HG03066 (cell line): ENCODE measurements around the gene CD47.

Experiments
- ATAC-seq: cut with Tn5 transposase; IDR thresholded peaks from one replicate; pipeline ENCODE4 v1.9.1; 2021; ENCODE audit warnings: low read depth; ENCODE audit not compliant: unreplicated experiment

The CD47 gene

GRCh38 chr3:108090701-108091497, at the start of gene CD47:
TSS of gene CD47 (minus strand) at chr3:108091031. CDS start at chr3:108090908, 123 bp downstream.
- peak; percentile 53 for ATAC-seq

DNA sequence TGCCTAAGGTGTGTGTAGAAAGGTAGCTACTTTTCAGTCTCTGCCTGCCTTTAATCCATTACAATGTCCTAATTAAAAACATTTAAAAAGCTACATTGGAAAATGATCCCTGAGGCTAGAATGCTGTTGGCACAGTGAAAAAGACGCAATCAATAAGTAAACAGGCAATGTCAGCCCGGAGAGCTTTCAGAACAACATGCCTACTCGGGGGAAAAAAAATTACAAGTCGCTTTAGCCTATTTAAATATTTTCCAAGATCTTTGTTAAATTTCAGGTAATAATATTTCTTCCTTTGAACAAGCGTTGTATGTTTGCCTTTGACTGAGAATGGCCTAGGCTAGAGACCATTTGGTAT, 46.6 kb upstream of the CD47 start:
- ATAC-seq, result no peak

DNA sequence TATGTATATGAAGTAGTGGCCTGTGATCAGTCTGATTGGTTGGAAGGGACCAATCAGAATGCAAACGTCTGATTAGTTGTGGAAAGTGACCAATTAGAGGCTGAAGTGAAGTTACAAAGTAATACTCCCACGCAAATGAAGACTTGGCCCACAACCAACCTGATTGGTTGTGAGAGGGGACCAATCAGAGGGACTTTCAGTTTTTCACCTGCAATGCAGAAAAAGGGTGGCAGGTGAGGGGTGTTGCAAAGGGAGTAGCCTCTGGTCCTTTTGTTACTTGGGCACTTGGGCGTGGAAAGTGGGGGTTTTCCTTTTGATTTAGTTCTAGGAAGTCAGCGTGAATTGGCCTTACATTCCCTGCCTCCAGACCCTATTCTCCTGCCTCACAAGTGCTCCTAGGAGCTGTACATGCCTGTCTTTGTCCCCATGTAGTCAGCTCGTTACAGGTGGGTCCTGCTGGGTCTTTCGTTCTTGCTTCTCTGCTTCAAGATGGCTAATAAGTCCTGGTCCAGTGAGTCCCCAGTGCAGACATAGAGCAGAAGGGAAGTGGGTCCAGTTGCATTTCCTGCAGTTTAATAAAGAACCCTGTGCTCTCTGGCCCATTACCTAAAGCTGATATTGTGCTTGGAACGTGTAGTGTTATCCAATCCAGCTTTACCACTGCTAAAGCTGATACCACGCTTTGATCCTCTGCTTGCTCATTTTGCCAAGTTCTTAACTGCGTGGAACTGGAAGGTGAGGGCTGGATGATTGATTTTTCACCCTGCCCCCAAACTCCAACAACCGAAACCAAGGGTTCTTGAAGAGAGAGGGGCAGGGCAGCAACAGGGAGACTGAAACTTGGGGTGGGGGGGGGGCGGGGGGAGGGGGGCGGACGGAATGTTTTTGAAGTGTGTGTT, 46.0 kb upstream of the CD47 start:
- no peak for ATAC-seq

DNA sequence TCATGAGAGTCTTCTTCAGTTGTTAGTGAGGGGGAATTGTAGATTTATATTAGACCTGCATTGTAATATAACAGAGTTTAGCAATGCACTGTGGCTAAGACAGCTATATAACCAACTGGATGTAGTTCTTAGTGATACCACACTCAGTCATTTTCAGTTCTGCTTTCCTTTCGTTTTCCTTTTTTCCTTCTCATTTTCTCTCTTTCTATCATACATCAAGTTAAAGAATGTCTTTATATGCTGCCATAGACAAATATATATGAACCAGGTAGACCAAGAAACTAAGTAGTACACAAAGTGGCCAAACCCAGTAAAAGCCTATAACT, 43.7 kb upstream of the CD47 start:
- peak; percentile 45 for ATAC-seq

GRCh38 chr3:108133858-108134554, 43.2 kb upstream of the CD47 start:
- peak; percentile 29 for ATAC-seq

DNA sequence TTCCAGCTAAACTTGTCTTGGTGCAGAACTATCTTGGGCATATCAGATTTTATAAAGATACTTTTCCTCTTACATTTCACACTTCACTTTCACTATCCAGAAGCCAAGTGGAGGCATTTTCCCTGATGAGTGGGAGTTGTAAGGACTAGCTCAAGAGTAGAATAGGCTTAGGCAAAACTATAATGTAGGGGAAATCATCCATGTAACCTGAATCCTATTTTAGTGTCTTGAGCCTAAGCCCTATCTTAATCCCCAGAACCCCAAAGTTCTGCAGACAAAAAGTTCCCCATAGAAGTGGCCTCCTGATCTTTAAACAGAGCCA, 42.2 kb upstream of the CD47 start:
- ATAC-seq, result no peak

- ATAC-seq, result no peak
These were observed 40.8 kb upstream of the CD47 start for GRCh38 chr3:108131475-108132134.

DNA sequence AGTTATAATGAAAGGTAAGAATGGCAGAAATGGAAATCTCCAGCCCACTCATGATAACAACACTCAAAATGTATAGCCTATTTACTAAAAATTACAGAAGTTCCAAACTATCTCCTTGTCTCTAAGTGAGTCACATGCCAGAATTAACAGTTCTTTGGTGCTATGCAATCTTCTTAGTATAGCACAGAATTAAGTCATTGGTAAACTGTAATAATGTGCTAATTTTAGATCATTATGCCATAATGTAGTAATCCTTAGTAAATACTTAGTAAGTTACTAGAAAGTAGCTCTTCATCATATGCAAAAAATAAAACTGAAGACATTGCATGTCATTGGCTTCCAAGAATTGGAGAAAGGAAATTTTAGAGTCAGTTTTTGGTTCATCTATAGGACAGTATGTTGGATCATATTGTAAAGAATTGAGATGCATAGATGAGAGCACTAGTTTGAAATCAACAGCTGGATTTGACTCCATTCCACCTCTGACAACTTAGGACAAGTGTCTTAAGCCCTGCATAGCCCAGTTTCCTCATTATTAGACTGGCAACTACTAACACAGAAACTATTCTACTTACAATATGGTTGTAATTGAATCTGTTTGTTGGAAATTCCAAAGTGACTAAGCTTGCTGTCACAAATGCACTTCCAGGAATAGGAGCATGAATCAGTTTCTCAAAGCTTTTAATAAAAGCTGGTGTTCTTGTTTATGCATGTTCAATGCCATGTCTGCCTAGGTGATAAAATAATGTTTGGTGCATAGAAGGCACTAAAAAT, 40.1 kb upstream of the CD47 start:
- ATAC-seq, result no peak

- no peak for ATAC-seq
These were observed 39.4 kb upstream of the CD47 start for GRCh38 chr3:108130236-108130635.

DNA sequence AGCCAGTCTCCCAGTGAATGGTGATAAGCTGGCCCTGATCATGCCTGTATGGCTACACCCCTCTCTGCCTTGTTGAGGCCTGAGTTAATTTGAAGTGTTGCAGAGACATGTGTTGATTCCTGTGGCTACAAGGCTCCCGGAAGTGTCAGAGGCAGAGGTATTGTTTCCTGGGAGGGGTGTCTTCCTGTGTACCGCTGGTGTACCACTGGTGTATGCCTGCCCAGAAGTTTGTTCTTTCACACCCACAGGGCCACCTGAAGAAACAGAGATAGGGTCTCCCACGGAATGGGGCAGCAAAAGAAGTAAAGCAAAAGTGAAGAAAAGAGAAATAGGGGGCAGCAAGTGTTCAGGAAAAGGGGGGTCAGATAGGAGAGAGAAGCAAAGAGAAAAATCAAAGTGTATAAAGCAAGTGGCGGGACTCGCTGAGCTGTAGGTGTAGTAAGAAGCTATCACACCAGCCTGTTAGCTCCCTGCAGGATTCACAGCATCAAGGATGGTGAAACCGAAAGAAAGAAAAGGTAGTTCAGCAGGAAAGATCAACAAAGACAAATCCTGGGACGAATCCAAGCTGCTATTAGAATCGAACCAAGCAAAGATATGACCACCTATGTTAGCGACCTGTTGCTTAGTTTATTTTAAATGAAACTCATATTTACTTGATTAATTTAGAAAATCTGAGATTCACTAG, 36.6 kb upstream of the CD47 start:
- ATAC-seq, result no peak

GRCh38 chr3:108126348-108126747, 35.5 kb upstream of the CD47 start:
- ATAC-seq, result no peak

- peak; percentile 39 for ATAC-seq
These were observed 34.8 kb upstream of the CD47 start for GRCh38 chr3:108125550-108126071.

GRCh38 chr3:108125153-108125543, 34.3 kb upstream of the CD47 start:
- ATAC-seq, result no peak

DNA sequence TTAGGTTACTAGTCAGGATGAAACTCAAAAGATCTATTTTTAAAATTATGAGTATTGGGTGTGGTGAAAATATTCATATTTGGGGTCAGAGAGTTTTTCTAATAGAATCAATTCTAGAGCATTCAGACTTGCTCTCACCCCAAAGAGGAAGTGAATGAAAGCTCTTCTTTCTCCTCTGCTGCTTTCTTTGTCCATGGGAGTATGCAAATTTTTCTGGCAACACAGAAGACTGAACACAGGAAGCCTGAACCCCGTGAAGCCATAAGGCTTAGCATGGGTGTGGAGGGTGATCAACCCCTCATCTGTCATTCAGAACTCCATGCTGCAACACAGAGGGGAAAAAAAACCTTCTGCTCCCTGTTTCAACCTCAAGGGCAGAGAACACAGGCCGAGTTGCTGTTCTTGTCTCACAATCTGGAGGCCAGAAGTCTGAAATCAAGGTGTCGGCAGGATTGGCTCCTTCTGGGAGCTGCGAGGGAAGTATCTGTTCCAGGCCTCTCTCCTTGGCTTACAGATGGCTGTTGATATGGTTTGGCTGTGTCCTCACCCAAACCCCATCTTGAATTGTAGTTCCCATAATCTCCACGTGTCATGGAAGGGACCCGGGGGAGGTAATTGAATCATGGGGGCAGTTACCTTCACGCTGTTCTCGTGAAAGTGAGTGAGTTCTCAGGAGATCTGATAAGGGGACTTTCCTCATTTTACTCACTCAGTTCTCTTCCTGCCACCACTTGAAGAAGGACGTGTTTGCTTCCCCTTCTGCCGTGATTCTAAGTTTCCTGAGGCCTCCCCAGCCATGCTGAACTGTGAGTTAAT, 33.7 kb upstream of the CD47 start:
- peak; percentile 82 for ATAC-seq

DNA sequence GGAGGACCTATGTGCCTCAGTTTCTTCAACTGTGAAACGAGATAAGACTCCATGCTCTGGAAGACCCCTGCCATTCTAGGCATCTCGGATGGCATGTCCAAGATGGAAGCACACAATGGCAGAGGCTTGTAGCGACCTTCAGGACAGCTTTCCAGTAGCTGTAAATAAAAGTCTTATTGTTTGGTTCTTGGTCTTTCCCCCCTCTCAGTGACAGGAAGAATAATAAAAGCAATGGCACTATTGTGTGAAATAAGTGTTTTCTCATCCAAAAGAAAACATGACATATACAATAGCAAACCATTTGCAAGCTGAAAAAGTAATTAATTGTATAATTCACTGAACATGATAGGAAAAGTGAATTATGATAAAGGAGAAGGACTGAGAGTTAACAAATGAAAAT, 32.5 kb upstream of the CD47 start:
- no peak for ATAC-seq

DNA sequence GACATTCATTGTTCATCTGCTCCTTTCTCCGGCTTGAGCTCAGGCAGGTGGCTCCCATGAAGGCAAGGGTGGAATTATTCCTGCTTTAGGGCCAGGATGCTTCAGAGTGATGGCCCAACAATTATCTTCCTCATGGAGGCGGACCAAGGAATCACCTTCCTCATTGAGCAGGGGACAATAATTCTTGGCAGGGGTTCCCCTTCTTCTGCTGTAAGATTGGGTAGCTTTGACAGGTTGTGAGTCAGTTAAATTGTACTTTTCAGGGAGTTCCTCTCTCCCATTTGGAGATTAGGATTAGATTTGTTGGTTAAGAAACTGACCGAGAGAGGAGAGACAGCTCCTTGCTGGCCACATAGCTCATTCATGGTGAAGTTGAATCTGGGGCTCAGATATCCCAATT, 31.4 kb upstream of the CD47 start:
- no peak for ATAC-seq

DNA sequence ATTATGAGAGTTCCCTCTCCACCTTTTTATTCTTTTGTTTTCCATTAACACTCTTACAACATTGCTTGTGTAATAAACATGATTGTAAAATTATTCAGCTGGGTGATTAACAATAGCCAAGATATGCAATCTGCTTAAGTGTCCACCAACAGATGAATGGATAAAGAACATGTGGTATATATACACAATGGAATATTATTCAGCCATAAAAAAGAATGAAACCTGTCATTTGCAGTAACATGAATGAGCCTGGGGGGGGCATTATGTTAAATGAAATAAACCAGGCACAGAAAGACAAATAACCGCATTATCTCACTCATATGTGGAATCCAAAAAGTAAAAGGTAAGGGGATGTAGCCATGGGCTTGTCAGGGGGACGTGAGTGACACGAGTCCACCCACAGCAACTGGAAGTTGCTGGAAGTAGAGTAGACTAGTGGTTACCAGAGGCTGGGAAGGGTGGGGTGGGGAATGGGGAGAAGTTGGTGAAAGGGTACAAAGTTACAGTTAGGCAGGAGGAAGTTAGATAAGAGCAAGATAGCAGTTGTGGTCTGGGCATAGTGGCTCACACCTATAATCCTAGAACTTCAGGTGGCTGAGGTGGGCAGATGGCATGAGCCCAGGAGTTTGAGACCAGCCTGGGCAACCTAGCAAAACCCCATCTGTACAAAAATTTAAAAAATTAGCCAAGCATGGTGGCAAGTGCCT, 28.7 kb upstream of the CD47 start:
- ATAC-seq, result no peak
